ENCODE data around the gene HINT3.
"Not testable (repeated sequence)": the region's sequence is repeated elsewhere in the genome, so short reads cannot be mapped to it uniquely, and the experiment has no call there.

HINT3 gene

GRCh38 chr6:125940247-125941041 lies 16.1 kb upstream of the HINT3 start:
- no peak for DNase-seq

- DNase-seq, result no peak
Measured at GRCh38 chr6:125942672-125943527, 13.7 kb upstream of the HINT3 start.

DNA sequence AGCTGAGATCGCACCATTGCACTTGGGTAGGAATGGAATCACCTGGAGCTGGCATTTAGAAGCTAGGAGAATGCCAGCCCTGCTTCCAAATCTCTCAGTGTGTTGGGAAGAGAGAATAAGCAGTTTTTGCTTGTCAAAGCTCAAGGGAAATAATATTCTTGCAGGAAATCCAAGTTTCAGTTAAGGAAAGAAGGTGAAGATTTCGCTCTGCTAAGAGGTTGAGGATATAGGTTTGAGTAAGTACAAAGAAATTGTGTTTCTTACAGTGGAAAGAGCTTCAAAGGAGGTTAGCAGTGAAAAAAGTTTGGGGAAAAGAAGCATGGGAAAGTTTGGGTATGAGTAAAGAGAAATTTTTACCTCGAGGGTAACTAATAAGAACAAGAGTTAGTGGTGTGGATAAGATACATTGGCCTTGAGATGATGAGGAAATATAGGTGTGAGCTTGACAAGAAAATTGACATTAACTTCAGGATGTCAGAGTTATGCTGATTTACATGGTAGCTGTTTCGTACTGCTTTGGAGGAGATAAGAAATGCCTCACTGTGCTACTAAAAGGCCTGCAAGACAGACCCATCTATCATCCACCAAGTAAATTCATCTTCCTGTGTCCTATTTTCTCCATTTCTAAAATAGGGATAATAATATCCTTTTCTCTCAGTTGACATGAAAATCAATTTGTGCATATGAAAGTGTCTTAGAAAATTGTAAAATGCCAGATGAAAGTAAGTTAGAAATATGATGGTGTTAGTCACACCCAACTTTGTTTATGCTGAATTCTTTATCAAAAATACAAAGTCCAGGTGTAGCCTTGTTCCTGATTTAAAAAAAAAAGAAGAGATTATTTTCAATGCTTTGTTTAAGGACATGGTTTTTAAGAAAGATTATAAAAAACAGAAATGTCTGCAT lies 12.8 kb upstream of the HINT3 start:
- DNase-seq, result no peak

- no peak for DNase-seq
Measured at GRCh38 chr6:125944434-125944816, 12.1 kb upstream of the HINT3 start.

DNA sequence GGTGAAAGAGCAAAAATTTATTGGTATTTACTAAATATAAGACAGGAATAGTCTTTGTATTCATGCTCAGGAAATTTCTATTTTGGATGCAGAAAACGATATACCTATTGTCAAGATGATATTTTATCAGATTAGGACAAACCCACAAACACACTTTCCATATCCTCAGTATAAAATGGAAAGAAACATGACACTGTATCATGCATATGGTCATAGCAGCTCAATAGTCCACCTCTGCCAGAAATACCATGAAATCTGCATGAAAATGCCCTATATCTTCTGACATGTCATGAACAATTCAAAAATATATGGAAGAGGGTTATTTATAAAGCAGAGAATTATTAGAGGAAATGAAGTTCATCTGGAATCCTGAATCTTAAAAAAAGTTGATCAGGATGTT lies 11.7 kb upstream of the HINT3 start:
- no peak for DNase-seq

DNA sequence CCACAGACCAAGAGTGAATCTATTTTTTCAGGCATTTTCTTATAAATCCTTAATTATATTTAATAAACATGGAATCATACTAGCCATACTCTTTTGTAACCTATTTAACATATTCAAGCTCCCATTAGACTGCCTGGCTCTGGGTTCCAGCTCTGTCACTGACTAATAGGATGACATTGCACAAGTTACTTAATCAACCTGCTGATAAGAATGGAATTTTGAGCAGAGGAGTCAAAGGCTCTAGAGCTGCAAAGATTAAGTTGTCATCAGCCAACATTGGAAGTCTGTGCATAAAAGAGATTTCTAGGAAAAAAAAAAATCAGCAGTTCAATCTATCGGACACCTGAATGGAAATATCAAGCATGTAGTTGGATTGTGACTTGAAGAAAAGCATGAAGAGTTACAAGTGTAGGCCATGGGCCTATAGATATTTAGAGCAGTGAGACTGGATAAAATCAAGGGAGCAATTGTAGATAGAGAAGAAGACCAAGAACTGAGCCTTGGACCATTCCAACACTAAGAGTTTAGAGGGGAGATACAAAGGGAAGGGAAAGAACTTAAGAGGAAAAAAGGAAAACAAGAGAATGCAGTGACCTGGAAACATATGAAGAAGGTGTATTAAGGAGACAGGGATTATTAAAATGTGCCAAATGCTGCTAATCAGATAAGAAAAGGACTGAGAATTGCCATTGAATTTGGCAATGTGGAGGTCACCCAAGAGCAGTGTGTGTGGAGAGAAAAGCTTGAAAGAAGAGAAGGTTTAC lies 11.0 kb upstream of the HINT3 start:
- DNase-seq, result no peak

DNA sequence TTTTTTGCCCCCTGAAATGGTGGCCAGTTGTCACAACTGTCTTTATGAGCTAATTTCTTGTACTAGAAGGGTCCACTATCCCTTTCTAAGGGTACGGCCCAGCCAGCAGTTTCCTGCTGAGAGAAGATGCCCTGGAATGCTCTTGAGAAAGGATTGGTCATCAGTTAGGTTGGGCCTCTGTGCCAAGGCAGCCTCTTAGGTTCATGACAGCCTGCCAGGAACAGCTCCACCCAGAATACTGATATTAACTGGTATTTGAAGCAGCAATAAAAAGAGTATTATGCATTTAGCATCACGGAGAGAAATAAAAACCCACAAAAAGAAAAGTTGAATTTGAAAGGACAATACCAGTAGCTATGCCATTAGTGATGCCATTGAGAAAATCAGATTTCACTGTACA lies 9.0 kb upstream of the HINT3 start:
- no peak for DNase-seq

- DNase-seq, result no peak
Measured at GRCh38 chr6:125948455-125948854, 8.1 kb upstream of the HINT3 start.

- no peak for DNase-seq
Measured at GRCh38 chr6:125949069-125949468, 7.5 kb upstream of the HINT3 start.

DNA sequence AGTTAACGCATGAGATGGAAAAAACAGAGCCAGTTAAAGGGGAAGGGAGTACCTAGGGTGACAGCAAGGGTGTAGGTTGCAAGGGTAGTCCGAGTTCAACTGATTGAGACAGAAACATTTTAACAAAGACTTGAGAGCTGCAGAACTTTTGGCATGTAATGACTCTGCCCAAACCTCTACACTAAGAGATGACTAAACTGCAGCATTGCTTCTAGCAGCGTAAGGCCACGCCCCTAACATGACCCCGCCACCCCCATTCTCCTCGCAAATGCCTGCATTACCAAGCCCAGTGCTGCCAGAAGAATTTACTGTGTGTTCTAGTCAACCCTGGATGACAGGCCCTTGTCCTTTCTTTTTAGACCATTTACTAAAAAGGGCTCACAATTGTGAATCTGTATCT lies 6.3 kb upstream of the HINT3 start:
- DNase-seq, result no peak

GRCh38 chr6:125950716-125951115 lies 5.9 kb upstream of the HINT3 start:
- DNase-seq, result not testable (repeated sequence)

DNA sequence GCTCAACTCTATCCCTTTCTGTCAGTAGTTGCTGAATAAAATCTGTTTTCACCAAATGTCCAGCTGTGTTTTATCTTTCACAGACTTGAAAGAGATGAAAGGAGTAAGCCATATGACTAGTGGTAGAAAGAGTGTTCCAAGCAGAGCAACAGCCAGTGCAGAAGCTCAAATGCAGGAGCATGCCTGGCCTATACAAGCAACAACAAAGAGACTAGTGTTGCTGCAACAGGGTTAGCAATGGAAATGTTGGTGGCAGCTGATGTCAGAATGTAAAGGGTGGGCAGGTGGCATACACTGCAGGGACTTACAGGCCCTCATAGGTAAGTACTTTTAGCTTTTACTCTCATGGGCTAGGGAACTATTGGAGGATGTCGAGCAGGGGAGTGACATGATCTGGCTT lies 5.2 kb upstream of the HINT3 start:
- DNase-seq, result no peak

GRCh38 chr6:125952764-125953501 lies 3.6 kb upstream of the HINT3 start:
- DNase-seq, result peak in 1 of 2 donors; percentile 4

DNA sequence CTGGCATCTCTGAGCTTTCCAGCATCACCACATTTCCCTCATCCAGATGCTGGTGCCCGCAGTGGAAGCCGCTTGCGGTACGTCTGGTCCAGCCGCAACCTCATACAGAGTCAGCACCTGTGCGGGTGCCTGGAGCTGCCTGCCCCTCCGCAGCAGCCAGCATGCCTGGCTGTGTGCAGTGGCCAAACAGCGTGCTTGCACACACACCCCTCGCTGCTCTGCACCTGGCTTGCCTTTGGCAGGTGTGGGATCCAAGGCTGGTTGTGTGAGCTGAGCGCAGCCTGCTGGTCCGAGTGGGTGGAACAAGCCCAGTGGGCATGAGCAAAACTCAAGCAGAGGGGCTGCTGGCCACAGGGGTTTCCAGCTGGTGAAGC lies 3.1 kb upstream of the HINT3 start:
- no peak for DNase-seq

DNA sequence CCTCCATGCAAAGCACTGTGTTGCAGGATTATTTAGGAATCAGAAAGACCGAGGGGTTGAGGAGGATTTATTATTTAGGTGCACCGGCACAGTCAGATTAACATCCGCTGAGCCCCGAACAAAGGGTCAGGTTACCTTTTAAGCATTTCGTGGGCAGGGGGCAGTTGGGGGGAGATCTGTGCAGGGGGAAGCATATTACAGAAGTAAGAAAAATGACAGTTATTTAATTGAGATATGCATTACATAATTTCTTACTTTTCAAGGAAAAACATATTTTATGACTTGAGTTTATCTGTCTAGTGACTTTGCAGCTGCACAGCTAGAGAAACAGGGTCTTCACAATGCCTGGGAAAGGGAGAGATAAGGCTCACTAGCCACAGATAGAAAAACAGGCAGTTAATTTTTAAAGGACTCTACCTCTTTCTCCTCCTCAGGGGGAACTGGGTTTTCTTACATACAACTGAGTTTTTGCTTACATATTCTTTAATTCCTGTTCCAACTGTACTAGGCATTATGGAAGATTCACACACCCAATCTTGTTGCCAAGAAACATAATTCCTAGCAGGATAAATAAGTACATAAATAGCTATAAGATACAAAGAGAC lies 1.7 kb upstream of the HINT3 start:
- DNase-seq, result no peak

GRCh38 chr6:125955973-125956372 lies 597 bp upstream of the HINT3 start:
- no peak for DNase-seq

DNA sequence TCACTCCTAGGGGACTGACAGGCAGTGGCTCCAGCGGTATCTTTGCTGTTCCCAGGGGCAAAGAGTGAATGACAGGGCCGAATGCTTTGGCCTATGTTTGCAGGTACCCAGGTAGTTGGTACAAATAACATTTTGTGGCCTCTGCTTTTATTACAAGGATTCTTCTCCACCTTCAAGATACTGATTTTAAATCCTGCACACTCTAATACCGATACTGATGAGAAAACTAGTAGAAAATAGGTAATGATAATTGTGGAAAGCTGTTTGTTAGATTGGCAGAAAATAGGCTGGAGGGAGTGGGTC lies 772 bp downstream of the HINT3 start:
- DNase-seq, result no peak

DNA sequence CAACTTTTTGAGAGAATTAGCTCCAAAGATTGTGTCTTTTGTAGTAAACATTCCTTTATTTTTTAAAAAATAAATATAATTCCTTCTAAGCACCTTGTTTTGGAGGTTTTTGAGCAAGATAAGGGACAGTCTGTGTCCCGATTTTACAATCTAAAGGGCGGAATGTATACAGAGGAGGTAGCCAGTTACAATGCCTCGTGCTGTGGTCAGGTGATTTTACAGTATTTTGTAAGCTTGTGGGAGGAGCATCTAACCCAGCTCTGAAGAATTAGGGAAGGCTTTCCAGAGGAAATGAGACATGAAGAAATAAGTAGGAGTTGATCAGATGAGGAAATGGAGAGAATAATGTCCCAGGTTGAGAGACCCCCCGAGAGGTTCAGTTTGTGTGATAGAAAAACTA lies 1.3 kb downstream of the HINT3 start:
- no peak for DNase-seq

- DNase-seq, result no peak
Measured at GRCh38 chr6:125959041-125959440, 2.5 kb downstream of the HINT3 start.

DNA sequence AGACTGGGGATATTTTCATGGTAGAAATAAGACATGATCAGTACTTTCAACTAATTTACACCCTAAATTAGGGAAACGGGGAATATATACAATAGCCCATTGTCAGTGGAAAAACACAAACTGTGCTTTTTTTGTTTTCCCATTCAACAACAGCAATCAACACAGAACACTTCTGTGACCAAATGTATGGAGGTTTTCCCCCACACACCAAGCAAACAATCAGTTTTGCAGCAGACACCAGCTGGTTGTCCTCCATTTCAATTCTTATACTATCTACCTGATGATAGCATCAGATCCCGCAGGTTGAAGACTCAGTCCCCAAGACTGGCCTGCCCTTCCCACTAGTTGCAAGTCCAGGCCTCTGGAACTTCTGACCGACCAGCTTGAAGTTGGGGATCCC lies 4.5 kb downstream of the HINT3 start:
- DNase-seq, result no peak

DNA sequence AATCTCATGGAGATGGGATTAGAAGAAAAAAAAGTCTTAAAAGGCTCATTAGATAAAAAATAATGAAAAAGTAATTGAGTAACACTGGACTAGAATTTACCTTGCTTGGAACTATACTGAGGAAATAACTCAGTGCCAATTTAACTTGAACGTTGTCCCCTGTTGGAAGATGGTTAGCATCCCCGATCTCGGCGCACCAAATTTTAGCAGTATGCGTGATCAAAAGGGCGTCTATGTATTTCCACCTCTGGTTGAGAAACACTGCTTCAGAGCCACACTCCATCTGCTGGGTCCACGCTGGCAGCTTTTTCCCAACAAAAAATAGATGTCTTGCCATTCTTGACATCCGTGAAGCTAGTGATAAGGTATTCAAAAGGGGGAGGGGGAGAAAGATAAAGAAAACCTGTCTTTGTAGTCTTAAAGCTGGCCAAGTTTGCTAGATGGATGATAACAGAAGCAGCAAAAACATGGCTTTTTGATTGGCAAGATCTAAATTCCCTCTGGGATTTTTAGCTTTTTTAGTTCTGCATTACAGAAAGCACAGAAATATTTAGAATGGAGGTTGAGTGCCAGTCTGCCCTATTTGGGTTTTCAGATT lies 6.4 kb downstream of the HINT3 start:
- no peak for DNase-seq

Data from activated CD4-positive, alpha-beta T cell treated with anti-CD3 and anti-CD28 coated beads for 4 hours (primary cell).